Lower leg skin (tissue), 4 donors: ENCODE data around the gene CACNA1I. TPM values are rescaled to one million over a fixed set of nuclear protein-coding genes. Genes with fewer than 3 reads are reported as not detected.

ENCODE experiments used
- DNase-seq, 2 donors: peaks; one replicate each; pipeline ENCODE4 v3.0.0-alpha.2; 2019; ENCODE audit warnings: low spot score in 2 of 2
- H3K4me3 ChIP-seq: fragments of 200-600 bp; sonication (generic); 2 replicates; pipeline ENCODE4 v1.5.1; 2017; ENCODE audit warnings: mild to moderate bottlenecking, low read depth; ENCODE audit not compliant: poor library complexity, severe bottlenecking
- CTCF ChIP-seq, 3 donors: fragments of 450-650 bp; IDR thresholded peaks; one replicate each; pipeline ENCODE4 v1.5.1; 2016; ENCODE audit warnings: antibody characterized with exemption in 3 of 3, mild to moderate bottlenecking in 3 of 3, moderate library complexity in 2 of 3
- POLR2A ChIP-seq, 2 donors: fragments of 450-650 bp; IDR thresholded peaks; one replicate each; pipeline ENCODE4 v1.6.1; 2016 to 2017; ENCODE audit warnings: antibody characterized with exemption in 2 of 2, mild to moderate bottlenecking in 1 of 2, moderate library complexity in 1 of 2
- WGBS, 2 donors: methylation state at CpG; one replicate each; pipeline ENCODE4 v1.1.5; 2018; 5-methylcytosine and 5-hydroxymethylcytosine counted together
- intact Hi-C: fragments of 100-400 bp; cut with DNase I; formaldehyde crosslinking; loops from one replicate; pipeline ENCODE4 v1.15.0; 2023; ENCODE audit warnings: low total_unique reads
- total RNA-seq, 4 donors: library from RNA; depleted of rRNA; stranded (reverse); fragments of >200 nt; gene quantifications; one replicate each; pipeline ENCODE4 v1.1.0, GENCODE V29; 2016

The CACNA1I gene
- total RNA-seq, 4 donors from 2014 or later: 0.13 to 0.27 (median 0.21) TPM

DNA sequence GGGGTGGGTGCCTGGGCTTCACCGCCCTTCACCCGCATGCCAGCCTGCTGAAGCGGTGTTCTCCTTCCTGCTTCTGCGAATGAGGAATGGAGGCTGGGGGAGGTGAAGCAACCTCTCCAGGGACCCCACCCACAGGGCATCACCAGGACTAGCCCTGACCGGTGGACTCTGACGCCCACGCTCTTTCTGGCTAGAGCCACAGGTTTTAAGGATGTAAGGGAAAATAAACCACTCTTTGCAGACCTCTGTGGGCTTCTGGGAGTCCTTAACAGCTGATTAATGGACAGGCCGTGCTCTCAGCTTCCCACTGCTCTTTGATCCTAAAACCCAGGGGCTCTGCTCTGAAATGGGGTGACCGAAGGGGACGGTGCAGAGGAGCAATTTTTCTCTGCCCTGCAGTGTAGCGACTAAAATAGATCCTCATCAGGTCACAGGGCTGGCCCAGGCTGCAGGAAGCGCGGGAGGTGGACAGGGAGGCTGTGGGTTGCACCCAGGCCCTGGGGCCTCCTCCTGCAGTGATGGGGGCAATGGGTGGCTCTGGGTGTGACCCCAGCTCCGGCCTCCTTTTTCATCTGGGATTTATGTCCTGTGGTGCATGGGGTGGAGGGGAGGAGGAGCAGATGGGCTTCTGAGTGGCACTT, 127.4 kb downstream of the CACNA1I start:
- 58 to 76% methylated on average over 14 of the region's 14 CpGs for WGBS, 2 donors
- intact Hi-C loops: no loop called here
- no peak overlapping the region for H3K4me3 ChIP-seq
- no peak for TF ChIP-seq POLR2A (IDR thresholded peaks at IDR 0.05)
- DNase-seq: no peak

DNA sequence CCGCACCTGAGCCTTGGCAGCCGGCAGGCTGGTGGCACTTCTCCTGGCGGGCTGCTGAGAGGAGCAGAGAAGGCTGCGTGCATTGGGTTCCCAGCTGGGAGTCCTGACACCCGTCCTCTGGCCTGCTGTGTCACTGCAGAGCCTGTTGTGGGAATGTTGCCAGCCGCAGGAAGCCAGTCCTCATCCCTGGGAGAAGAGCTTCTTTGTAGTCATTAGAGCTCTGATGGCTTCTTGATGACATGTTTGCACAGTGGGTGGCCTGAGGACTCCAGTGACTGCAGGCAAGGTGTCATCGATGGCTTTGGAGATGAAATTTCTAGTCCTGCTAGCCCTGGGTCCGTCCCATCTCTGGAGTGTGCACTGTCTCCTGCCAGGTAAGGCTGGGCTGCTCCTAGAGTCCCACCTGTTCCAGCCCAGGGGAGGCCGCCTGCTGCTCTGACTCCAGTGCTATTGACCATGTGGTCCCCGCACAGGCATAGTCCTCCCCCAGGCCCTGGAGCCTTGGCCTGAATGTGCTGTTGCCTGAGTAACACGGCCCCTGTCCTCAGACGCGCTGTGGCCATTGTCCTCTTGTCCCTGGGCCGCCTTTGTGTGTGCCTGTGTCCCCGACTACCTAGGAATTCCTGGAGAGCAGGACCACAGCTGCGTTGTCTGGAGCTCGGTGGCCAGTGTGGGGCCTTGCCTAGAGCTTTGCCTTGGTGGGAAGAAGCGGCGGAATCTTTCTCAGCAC, 129.2 kb downstream of the CACNA1I start:
- intact Hi-C loops: no loop called here
- DNase-seq: no peak
- 80 to 93% methylated on average over 17 to 19 of the region's 19 CpGs for WGBS, 2 donors

DNA sequence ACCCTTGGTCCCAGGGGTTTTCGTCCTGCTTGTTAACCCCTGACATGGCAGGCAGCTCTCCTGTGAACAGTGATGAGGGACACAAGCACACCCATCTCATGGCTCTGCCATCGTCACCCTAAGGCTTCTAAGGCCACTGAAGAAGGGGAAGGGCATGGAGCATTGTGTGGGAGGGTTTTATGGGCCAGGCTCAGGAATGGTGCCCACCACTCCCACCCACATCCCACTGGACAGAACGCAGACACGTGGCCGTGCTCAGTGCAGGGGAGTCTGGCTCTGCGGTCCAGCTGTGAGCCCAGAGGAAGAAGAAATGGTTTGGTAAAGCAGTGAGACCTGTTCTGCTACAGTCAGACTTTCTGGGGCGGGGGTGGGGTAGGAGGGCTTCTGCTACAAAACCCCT, 130.0 kb downstream of the CACNA1I start:
- TF ChIP-seq POLR2A (IDR thresholded peaks at IDR 0.05): no peak
- no peak for TF ChIP-seq CTCF (IDR thresholded peaks at IDR 0.05)
- H3K4me3 ChIP-seq: no peak overlapping the region
- DNase-seq: no peak
- intact Hi-C loops: no loop called here
- WGBS, 2 donors: 49 to 72% methylated on average over 7 of the region's 7 CpGs

More for the DNA sequence above, 129.2 kb downstream of the CACNA1I start:
- TF ChIP-seq POLR2A (IDR thresholded peaks at IDR 0.05) (no peak), CTCF (IDR thresholded peaks at IDR 0.05) (no peak)
- no peak overlapping the region for H3K4me3 ChIP-seq

- intact Hi-C loops: no loop called here
- no peak overlapping the region for H3K4me3 ChIP-seq
- no peak for DNase-seq
- WGBS, 2 donors: 62 to 64% methylated on average over 8 of the region's 8 CpGs
- TF ChIP-seq CTCF (IDR thresholded peaks at IDR 0.05): no peak
- no peak for TF ChIP-seq POLR2A (IDR thresholded peaks at IDR 0.05)
Observed at GRCh38 chr22:39703091-39703490, 132.5 kb downstream of the CACNA1I start.

DNA sequence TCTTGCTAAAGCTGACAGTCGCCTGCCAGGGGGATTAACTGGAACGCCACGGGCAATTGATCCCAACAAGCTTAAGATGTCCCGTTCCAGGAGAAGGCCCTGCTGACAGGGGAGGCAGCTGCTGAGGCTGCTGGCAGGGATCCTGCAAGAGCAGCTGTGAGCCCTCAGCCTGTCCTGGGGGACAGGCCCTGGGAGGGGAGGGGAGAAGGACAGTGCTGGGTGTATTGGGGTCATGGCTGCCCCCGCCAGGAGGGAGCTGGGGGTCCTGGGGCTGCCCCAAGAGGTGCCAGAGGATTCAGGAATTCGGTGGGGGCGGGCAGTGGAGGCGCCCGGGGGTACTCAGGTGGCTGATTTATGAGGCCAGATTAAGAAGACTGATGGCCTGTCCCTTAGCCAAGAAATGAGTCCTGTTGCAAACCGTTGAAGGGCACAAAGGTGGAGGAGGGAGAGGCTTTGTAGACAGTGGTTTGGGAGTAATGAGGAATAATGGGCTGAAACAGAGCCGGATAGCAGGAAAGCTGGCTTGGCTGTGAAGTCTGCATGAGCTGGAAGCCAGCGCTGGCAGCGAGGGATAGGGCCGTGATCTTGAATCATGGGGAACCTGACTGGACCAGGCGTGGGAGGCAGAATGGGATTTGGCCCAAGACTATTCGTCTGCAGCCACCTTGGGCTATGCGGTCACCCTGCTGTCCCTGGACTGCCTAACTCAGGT, 133.5 kb downstream of the CACNA1I start:
- intact Hi-C loops: no loop called here
- 34 to 38% methylated on average over 17 of the region's 17 CpGs for WGBS, 2 donors

More for the DNA sequence above, 133.5 kb downstream of the CACNA1I start:
- DNase-seq: no peak
- TF ChIP-seq CTCF (IDR thresholded peaks at IDR 0.05): no peak
- no peak for TF ChIP-seq POLR2A (IDR thresholded peaks at IDR 0.05)
- no peak overlapping the region for H3K4me3 ChIP-seq
